CD8-positive, alpha-beta memory T cell (primary cell): ENCODE measurements around the gene LAMA2. TPM values are rescaled to one million over a fixed set of nuclear protein-coding genes. Genes with fewer than 3 reads are reported as not detected.

Experiments used
- CTCF ChIA-PET: fragments of 350-600 bp; sonication (Branson Sonifier 250); formaldehyde crosslinking; loops from one replicate; lab custom pipeline; 2021; ENCODE audit warnings: antibody characterized with exemption; lab: Charles Lee
- POLR2A ChIA-PET: fragments of 350-600 bp; sonication (Branson Sonifier 250); formaldehyde crosslinking; loops from one replicate; lab custom pipeline; 2021; ENCODE audit warnings: antibody characterized with exemption; lab: Charles Lee
- DNase-seq, 5 donors: peaks; one replicate each; pipeline versions ENCODE4 v3.0.0 to v3.0.0-alpha.2; 2020 to 2022; ENCODE audit warnings: mixed read lengths in 1 of 5
- H3K27ac ChIP-seq: one replicate; pipeline ENCODE4 v1.7.0; 2013; ENCODE audit warnings: low read depth, mild to moderate bottlenecking, low read length, moderate library complexity
- H3K27me3 ChIP-seq: 2 replicates; pipeline ENCODE4 v1.7.0; 2013; ENCODE audit warnings: low read length, mild to moderate bottlenecking; ENCODE audit not compliant: insufficient read depth, poor library complexity, severe bottlenecking
- H3K36me3 ChIP-seq: 2 replicates; pipeline ENCODE4 v1.7.0; 2013; ENCODE audit warnings: mild to moderate bottlenecking, low read length, moderate library complexity; ENCODE audit not compliant: insufficient read depth
- H3K4me1 ChIP-seq: 2 replicates; pipeline ENCODE4 v1.7.0; 2013; ENCODE audit warnings: mild to moderate bottlenecking, low read length, moderate library complexity; ENCODE audit not compliant: insufficient read depth
- H3K4me3 ChIP-seq: 2 replicates; pipeline ENCODE4 v1.7.0; 2013; ENCODE audit warnings: mild to moderate bottlenecking, low read length
- H3K9me3 ChIP-seq: 2 replicates; pipeline ENCODE4 v1.7.0; 2013; ENCODE audit warnings: mild to moderate bottlenecking, low read length
- H3K27ac Mint-ChIP-seq, 8 donors: one replicate each; pipeline ENCODE4 v1.8.0; 2020 to 2021; ENCODE audit warnings: mixed read lengths in 8 of 8, mild to moderate bottlenecking in 6 of 8, inconsistent platforms in 3 of 8, moderate library complexity in 3 of 8
- H3K27me3 Mint-ChIP-seq, 2 donors: one replicate each; pipeline ENCODE4 v1.8.0; 2020 to 2021; ENCODE audit warnings: mixed read lengths in 2 of 2, mild to moderate bottlenecking in 1 of 2, moderate library complexity in 1 of 2
- H3K36me3 Mint-ChIP-seq, 3 donors: one replicate each; pipeline ENCODE4 v1.8.0; 2020 to 2021; ENCODE audit warnings: mixed read lengths in 3 of 3, inconsistent platforms in 1 of 3, mild to moderate bottlenecking in 1 of 3
- H3K4me1 Mint-ChIP-seq, 3 donors: one replicate each; pipeline ENCODE4 v1.8.0; 2020 to 2021; ENCODE audit warnings: mixed read lengths in 3 of 3, inconsistent platforms in 1 of 3, mild to moderate bottlenecking in 1 of 3
- H3K4me3 Mint-ChIP-seq, 7 donors: one replicate each; pipeline ENCODE4 v1.8.0; 2020 to 2021; ENCODE audit warnings: mixed read lengths in 7 of 7, mild to moderate bottlenecking in 6 of 7, moderate library complexity in 4 of 7, inconsistent platforms in 2 of 7
- H3K9me3 Mint-ChIP-seq, 5 donors: one replicate each; pipeline ENCODE4 v1.8.0; 2020 to 2022; ENCODE audit warnings: mixed read lengths in 5 of 5, mild to moderate bottlenecking in 3 of 5, moderate library complexity in 2 of 5, inconsistent platforms in 1 of 5
- polyA plus RNA-seq: library from polyadenylated mRNA; unstranded; fragments of 300-500 nt; fragmentation: Illumina TruSeq; gene quantifications from one replicate; pipeline ENCODE4 v1.2.3, GENCODE V29; 2021
- total RNA-seq, 2 experiments: library from RNA; stranded (reverse); gene quantifications; one replicate each; pipeline ENCODE4 v1.2.3, GENCODE V29; 2021

The LAMA2 gene
- total and polyA plus RNA-seq, 3 experiments from 2014 or later: 0.09 to 0.96 (median 0.45) TPM

DNA sequence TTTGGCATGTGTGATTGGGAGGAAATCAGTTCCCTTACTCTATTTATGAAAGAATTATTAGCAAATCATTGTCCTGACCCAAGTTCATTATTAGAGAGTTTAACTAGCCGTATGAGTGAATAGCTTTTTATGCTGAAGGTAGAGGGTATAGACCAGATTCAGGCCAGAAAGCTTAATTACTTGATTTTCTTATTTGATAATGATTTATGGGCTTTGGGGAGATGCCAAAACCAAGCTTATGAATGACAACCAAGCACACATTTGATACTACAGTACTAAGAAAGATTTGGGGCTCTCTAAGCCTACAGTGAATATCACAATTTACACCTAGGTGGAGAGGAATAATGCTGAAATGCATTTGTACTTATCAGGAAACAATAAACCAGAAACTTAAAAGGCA lies 633.8 kb downstream of the LAMA2 start:
- Histone ChIP-seq H3K36me3 (no peaks in the 10 kb centered on the region), H3K9me3 (no peaks in the 10 kb centered on the region), H3K27me3 (no peaks in the 10 kb centered on the region), H3K27ac (no peak overlapping the region), H3K4me1 (no peaks in the 10 kb centered on the region), H3K4me3 (no peak overlapping the region)
- no peaks in the 10 kb centered on the region for H3K27me3 Mint-ChIP-seq
- H3K36me3 Mint-ChIP-seq: peaks cover 0 to 6% (median 4%) of the 10 kb centered on the region in 3 donors
- POLR2A ChIA-PET: no interaction called here
- no peaks in the 10 kb centered on the region for H3K9me3 Mint-ChIP-seq
- no peaks in the 10 kb centered on the region for H3K4me1 Mint-ChIP-seq
- no peak overlapping the region for H3K27ac Mint-ChIP-seq
- H3K4me3 Mint-ChIP-seq: no peak overlapping the region
- DNase-seq: no peak
- CTCF ChIA-PET: interaction anchor here (1.5 to 1.8 kb wide), 2 partner anchors 15 to 17 kb away, joined by 4 to 5 read pairs; no protein-coding TSS in a partner anchor

DNA sequence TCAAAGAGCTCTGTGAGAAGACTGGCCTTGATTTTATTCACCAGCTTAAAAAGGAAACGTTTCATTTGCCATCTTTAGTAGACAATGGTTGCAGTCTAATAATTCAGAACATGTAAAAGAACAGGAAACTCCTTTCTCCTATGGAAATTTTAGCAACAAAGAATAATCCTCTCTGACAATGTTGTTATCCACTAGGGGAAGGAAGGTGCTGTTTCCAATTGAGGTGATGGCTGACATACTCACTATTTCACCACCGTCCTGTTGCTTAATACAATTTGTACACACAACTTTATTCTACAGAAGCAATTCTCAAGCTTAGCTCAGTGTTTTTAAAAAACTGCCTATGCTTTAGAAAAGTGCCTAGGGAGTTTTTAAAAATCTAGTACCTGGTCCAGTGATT lies 634.4 kb downstream of the LAMA2 start:
- Mint-ChIP-seq H3K4me3 (no peak overlapping the region), H3K27ac (peak overlapping the region in 1 of 8 donors; percentile 3), H3K9me3 (no peaks in the 10 kb centered on the region), H3K27me3 (no peaks in the 10 kb centered on the region), H3K4me1 (no peaks in the 10 kb centered on the region), H3K36me3 (peaks cover 0 to 4% (median 4%) of the 10 kb centered on the region in 3 donors)
- Histone ChIP-seq H3K27me3 (no peaks in the 10 kb centered on the region), H3K36me3 (no peaks in the 10 kb centered on the region), H3K27ac (no peak overlapping the region), H3K4me1 (no peaks in the 10 kb centered on the region), H3K4me3 (no peak overlapping the region), H3K9me3 (no peaks in the 10 kb centered on the region)
- ChIA-PET POLR2A (no interaction called here), CTCF (interaction anchor here (1.5 to 1.8 kb wide), 2 partner anchors 16 to 17 kb away, joined by 4 to 5 read pairs; no protein-coding TSS in a partner anchor)
- DNase-seq: no peak

DNA sequence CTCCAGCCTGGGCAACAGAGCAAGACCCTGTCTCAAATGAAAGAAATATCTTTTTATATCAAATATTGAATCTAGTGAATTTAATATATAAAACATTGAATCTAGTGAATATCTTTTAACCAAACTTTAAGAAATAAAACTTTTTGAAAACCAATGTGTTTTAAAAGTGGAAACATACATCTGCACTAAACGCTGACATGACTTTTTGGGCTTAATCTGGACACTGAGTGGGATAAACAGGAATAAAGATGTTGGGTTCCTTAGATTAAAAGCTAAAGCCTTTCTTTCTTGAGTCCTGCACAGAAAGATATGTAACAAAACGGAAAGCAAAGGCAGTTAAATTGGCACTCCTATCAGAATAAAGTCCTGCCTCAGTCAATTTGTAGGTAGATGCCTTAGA lies 636.8 kb downstream of the LAMA2 start:
- Mint-ChIP-seq H3K9me3 (no peaks in the 10 kb centered on the region), H3K4me1 (no peaks in the 10 kb centered on the region), H3K4me3 (no peak overlapping the region), H3K27me3 (no peaks in the 10 kb centered on the region), H3K27ac (no peak overlapping the region), H3K36me3 (peaks cover 0 to 4% (median 4%) of the 10 kb centered on the region in 3 donors)
- Histone ChIP-seq H3K27ac (no peak overlapping the region), H3K4me3 (no peak overlapping the region), H3K36me3 (no peaks in the 10 kb centered on the region), H3K9me3 (no peaks in the 10 kb centered on the region), H3K27me3 (no peaks in the 10 kb centered on the region), H3K4me1 (no peaks in the 10 kb centered on the region)
- ChIA-PET POLR2A (no interaction called here), CTCF (interaction anchor here (0.6 to 1.3 kb wide), 3 partner anchors 19 to 799 kb away, joined by 3 to 4 read pairs (median 3); no protein-coding TSS in a partner anchor)
- no peak for DNase-seq

DNA sequence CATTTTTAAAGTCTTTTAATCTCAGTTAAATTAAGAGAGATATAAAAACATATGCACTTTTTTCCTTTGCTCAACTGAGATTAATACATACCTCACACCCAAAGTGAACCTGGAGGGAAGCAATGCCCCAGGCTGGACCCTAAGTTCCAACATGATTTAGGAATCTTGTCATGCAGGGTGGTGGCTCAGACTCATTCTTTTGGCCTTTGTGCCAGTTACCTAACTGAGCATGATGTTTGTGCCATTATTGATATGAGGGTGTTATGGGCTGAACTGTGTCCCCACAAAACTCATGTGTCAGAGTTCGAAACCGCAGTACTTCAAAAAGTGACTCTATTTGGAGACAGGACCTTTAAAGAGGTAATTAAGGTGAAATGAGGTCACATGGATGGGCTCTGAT lies 639.0 kb downstream of the LAMA2 start:
- no peak overlapping the region for H3K4me3 ChIP-seq
- CTCF ChIA-PET: no interaction called here
- Mint-ChIP-seq H3K27ac (peak overlapping the region in 1 of 8 donors; percentile 3), H3K9me3 (no peaks in the 10 kb centered on the region), H3K36me3 (peaks cover 0 to 2% (median 0%) of the 10 kb centered on the region in 3 donors), H3K4me1 (no peaks in the 10 kb centered on the region), H3K4me3 (no peak overlapping the region), H3K27me3 (no peaks in the 10 kb centered on the region)
- DNase-seq: no peak
- H3K9me3 ChIP-seq: no peaks in the 10 kb centered on the region
- no peaks in the 10 kb centered on the region for H3K4me1 ChIP-seq
- no peaks in the 10 kb centered on the region for H3K27me3 ChIP-seq
- no peak overlapping the region for H3K27ac ChIP-seq
- POLR2A ChIA-PET: no interaction called here
- no peaks in the 10 kb centered on the region for H3K36me3 ChIP-seq

DNA sequence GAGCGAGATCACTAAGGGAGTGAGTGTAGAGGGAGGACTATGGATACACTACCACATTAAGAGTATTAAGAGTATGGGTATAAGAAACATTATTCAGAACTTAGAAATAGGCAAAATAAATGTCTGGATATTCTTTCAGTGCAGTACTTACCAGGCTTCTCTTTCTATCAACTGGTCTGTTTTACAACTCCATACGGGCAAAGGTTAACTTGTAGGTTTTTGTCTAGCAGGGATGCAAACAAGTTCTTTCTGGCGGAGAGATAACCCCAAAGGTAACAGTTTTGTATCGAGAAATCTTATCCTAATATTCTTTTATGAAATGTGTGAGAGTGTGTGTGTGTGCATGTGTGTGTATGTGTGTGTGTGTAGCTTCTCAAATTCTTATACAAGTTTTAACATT lies 640.9 kb downstream of the LAMA2 start:
- no peaks in the 10 kb centered on the region for H3K9me3 Mint-ChIP-seq
- Histone ChIP-seq H3K4me1 (no peaks in the 10 kb centered on the region), H3K27ac (no peak overlapping the region), H3K4me3 (no peak overlapping the region), H3K9me3 (no peaks in the 10 kb centered on the region), H3K36me3 (no peaks in the 10 kb centered on the region), H3K27me3 (no peaks in the 10 kb centered on the region)
- no peak overlapping the region for H3K27ac Mint-ChIP-seq
- ChIA-PET CTCF (no interaction called here), POLR2A (interaction anchor here (0.7 kb wide), 1 partner anchor 68 kb away, joined by 5 read pairs; no protein-coding TSS in a partner anchor)
- H3K36me3 Mint-ChIP-seq: peaks cover 0 to 2% (median 0%) of the 10 kb centered on the region in 3 donors
- H3K27me3 Mint-ChIP-seq: no peaks in the 10 kb centered on the region
- H3K4me3 Mint-ChIP-seq: no peak overlapping the region
- no peak for DNase-seq
- H3K4me1 Mint-ChIP-seq: no peaks in the 10 kb centered on the region

DNA sequence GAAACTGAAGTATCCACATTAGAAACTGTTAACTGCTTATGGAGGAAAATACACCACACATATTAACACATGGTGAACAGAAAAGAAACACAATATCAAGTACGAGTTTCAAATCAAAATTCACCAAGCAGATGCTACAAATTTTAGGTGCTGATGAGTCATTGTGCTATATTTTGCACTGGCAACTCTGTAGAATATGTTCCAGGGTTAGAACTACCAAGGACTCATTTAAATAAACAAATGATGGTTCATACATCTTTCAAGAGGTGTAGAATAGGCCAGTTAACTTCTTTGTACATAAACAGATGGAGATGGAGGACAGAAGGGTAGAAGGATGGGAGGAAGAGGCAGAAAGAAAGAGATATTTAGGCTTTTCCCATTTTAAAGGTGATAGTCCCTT lies 642.1 kb downstream of the LAMA2 start:
- ChIA-PET POLR2A (no interaction called here), CTCF (no interaction called here)
- no peak overlapping the region for H3K27ac Mint-ChIP-seq

DNA sequence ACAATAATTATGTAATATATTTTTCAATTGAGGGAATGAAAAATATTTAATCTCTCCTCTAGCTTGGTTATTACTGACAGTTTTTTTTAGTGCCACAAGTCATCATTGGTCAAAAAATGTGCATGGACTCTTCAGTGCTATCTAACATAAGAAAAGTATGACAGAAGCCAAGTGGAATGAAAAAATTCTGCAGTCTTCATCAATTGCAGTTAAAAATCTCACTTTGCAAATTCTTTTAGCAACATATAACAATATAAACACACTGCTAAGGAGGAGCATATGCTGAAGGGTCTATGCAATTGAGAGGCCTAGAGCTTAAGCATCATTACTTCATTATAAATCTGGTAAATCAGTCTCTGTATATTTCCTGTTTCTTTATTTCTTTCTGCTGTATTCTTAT lies 652.0 kb downstream of the LAMA2 start:
- Histone ChIP-seq H3K27ac (no peak overlapping the region), H3K36me3 (no peaks in the 10 kb centered on the region), H3K4me1 (no peaks in the 10 kb centered on the region), H3K9me3 (no peaks in the 10 kb centered on the region), H3K27me3 (no peaks in the 10 kb centered on the region), H3K4me3 (no peak overlapping the region)
- H3K36me3 Mint-ChIP-seq: peaks cover 0 to 10% (median 2%) of the 10 kb centered on the region in 3 donors
- H3K9me3 Mint-ChIP-seq: peaks cover 0 to 4% (median 0%) of the 10 kb centered on the region in 5 donors
- DNase-seq: no peak
- H3K4me1 Mint-ChIP-seq: no peaks in the 10 kb centered on the region
- H3K27ac Mint-ChIP-seq: no peak overlapping the region
- no peaks in the 10 kb centered on the region for H3K27me3 Mint-ChIP-seq
- ChIA-PET CTCF (no interaction called here), POLR2A (no interaction called here)
- no peak overlapping the region for H3K4me3 Mint-ChIP-seq

More for the DNA sequence above, 642.1 kb downstream of the LAMA2 start:
- Histone ChIP-seq H3K4me1 (no peaks in the 10 kb centered on the region), H3K36me3 (no peaks in the 10 kb centered on the region), H3K27me3 (no peaks in the 10 kb centered on the region), H3K9me3 (no peaks in the 10 kb centered on the region), H3K4me3 (no peak overlapping the region), H3K27ac (no peak overlapping the region)
- Mint-ChIP-seq H3K4me1 (no peaks in the 10 kb centered on the region), H3K27me3 (no peaks in the 10 kb centered on the region), H3K9me3 (no peaks in the 10 kb centered on the region), H3K4me3 (no peak overlapping the region), H3K36me3 (peaks cover 0 to 2% (median 0%) of the 10 kb centered on the region in 3 donors)
- DNase-seq: no peak

DNA sequence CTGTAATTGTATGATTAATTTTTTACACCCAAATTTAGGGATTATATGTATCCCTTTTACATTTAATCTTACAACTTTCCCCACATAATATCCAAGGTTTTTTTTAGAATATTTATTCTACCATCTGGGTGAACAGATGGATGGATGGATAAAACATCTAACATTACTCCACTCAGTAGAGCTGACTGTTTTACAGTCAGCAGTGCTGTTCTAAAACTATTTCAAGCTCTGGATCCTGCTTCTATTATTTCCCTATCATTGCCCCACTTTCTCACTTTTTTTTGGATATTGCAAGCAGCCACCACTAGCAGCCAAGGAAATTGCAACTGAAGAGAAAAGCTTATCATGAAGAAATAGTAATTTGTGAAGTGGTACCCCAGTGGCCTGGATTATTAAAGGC lies 653.3 kb downstream of the LAMA2 start:
- peaks cover 0 to 10% (median 2%) of the 10 kb centered on the region in 3 donors for H3K36me3 Mint-ChIP-seq
- peaks cover 0 to 4% (median 0%) of the 10 kb centered on the region in 5 donors for H3K9me3 Mint-ChIP-seq
- no peaks in the 10 kb centered on the region for H3K27me3 Mint-ChIP-seq
- no peaks in the 10 kb centered on the region for H3K4me1 Mint-ChIP-seq
- no peaks in the 10 kb centered on the region for H3K4me1 ChIP-seq
- H3K4me3 Mint-ChIP-seq: no peak overlapping the region
- ChIA-PET POLR2A (no interaction called here), CTCF (no interaction called here)
- H3K4me3 ChIP-seq: no peak overlapping the region
- H3K9me3 ChIP-seq: no peaks in the 10 kb centered on the region
- no peak for DNase-seq
- no peak overlapping the region for H3K27ac Mint-ChIP-seq
- H3K36me3 ChIP-seq: no peaks in the 10 kb centered on the region
- H3K27ac ChIP-seq: no peak overlapping the region
- no peaks in the 10 kb centered on the region for H3K27me3 ChIP-seq
